22Rv1 (cell line): ENCODE results near the gene STOM.

Source experiments
- H3K27ac ChIP-seq: fragments of 450-650 bp; 2 replicates; pipeline ENCODE4 v1.5.1; 2017
- CTCF ChIP-seq: fragments of 450-650 bp; IDR thresholded peaks from 2 replicates; pipeline ENCODE4 v1.5.1; 2017; ENCODE audit warnings: mild to moderate bottlenecking
- ZFX ChIP-seq: fragments of 450-650 bp; IDR thresholded peaks from 2 replicates; pipeline ENCODE4 v1.6.1; 2017; ENCODE audit warnings: antibody characterized with exemption, borderline replicate concordance

Gene STOM

GRCh38 chr9:121310571-121310970, 59.5 kb downstream of the STOM start:
- no peak for TF ChIP-seq ZFX
- TF ChIP-seq CTCF: no peak
- H3K27ac ChIP-seq: no peak overlapping the region

- TF ChIP-seq ZFX (no peak), CTCF (no peak)
- no peak overlapping the region for H3K27ac ChIP-seq
Observed at GRCh38 chr9:121309833-121310425, 60.1 kb downstream of the STOM start.

GRCh38 chr9:121309171-121309570, 60.9 kb downstream of the STOM start:
- no peak overlapping the region for H3K27ac ChIP-seq
- TF ChIP-seq CTCF: no peak
- no peak for TF ChIP-seq ZFX

- TF ChIP-seq CTCF (no peak), ZFX (no peak)
- H3K27ac ChIP-seq: no peak overlapping the region
Observed at GRCh38 chr9:121308765-121309164, 61.3 kb downstream of the STOM start.

GRCh38 chr9:121307976-121308375, 62.1 kb downstream of the STOM start:
- TF ChIP-seq ZFX (no peak), CTCF (no peak)
- H3K27ac ChIP-seq: no peak overlapping the region

- H3K27ac ChIP-seq: no peak overlapping the region
- TF ChIP-seq ZFX: no peak
- no peak for TF ChIP-seq CTCF
Observed at GRCh38 chr9:121305269-121305994, 64.6 kb downstream of the STOM start.

GRCh38 chr9:121304707-121305106, 65.3 kb downstream of the STOM start:
- TF ChIP-seq CTCF (no peak), ZFX (no peak)
- no peak overlapping the region for H3K27ac ChIP-seq
